Ishikawa (cell line): ENCODE data around the gene ABTB2.

Experiments used
- CEBPB ChIP-seq: IDR thresholded peaks from 2 replicates; pipeline ENCODE4 v1.6.1; 2012
- CREB1 ChIP-seq: IDR thresholded peaks from 2 replicates; pipeline ENCODE4 v1.6.1; 2012; ENCODE audit warnings: low read depth
- EGR1 ChIP-seq: IDR thresholded peaks from 2 replicates; pipeline ENCODE4 v1.6.1; 2012
- EP300 ChIP-seq: IDR thresholded peaks from 2 replicates; pipeline ENCODE4 v1.6.1; 2012; ENCODE audit warnings: borderline replicate concordance
- FOXM1 ChIP-seq: IDR thresholded peaks from 2 replicates; pipeline ENCODE4 v1.6.1; 2012; ENCODE audit warnings: low read depth, borderline replicate concordance
- NFIC ChIP-seq: IDR thresholded peaks from 2 replicates; pipeline ENCODE4 v1.6.1; 2012
- RAD21 ChIP-seq: IDR thresholded peaks from 2 replicates; pipeline ENCODE4 v1.6.1; 2012; ENCODE audit warnings: low read depth
- TAF1 ChIP-seq: IDR thresholded peaks from 2 replicates; pipeline ENCODE4 v1.6.1; 2012; ENCODE audit warnings: low read depth, mild to moderate bottlenecking
- TCF12 ChIP-seq: IDR thresholded peaks from 2 replicates; pipeline ENCODE4 v1.6.1; 2012; ENCODE audit warnings: low read depth
- TEAD4 ChIP-seq: IDR thresholded peaks from 2 replicates; pipeline ENCODE4 v1.6.1; 2012
- YY1 ChIP-seq: IDR thresholded peaks from 2 replicates; pipeline ENCODE4 v1.6.1; 2012; ENCODE audit warnings: low read depth
- ZBTB7A ChIP-seq: IDR thresholded peaks from 2 replicates; pipeline ENCODE4 v1.6.1; 2012; ENCODE audit warnings: low read depth
- TF ChIP-seq, protein P1 (sequence below): IDR thresholded peaks from 2 replicates; pipeline ENCODE4 v1.6.1; 2012; ENCODE audit warnings: low read depth, mild to moderate bottlenecking
- TF ChIP-seq, protein P2 (sequence below): IDR thresholded peaks from 2 replicates; pipeline ENCODE4 v1.6.1; 2012
- TF ChIP-seq, protein P3 (sequence below): IDR thresholded peaks from 2 replicates; pipeline ENCODE4 v1.6.1; 2012

The ABTB2 gene

DNA sequence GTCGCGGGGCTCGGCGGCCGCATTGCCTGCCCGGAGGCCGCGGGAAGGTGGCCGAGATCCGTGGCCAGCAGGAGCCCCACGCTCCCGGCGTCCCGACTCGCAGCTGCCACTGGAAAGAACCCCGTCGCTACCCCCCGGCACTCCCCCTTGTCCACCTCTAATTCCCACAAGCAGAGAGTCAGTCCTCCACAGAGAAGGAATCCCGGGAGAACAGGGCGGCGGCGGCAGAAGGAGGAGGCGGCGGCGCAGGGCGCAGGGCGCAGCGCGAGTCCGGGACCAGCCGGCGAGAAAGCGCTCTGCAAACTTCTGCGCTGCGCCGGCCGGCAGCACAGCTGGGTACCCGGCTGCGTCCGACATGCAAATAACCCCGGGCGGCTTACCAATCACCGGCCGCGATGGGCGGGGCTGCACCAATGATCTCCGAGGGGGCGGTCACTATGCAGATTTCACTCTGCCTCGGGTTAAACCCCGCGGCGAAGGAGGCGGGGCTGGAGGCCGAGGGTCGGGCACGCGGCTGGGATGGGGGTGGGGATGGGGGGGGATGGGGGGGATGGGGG lies at the start of gene ABTB2:
Gene ABTB2, minus strand, starts transcription at position 310 of the 557 bp plus-strand sequence.
- TF ChIP-seq NFIC (no peak), CREB1 (no peak), TAF1 (peak; percentile 84; the same call in 1 of the 2 replicates), FOXM1 (no peak), EP300 (no peak), RAD21 (no peak), ZBTB7A (peak; percentile 37; the same call in 1 of the 2 replicates)
- TF ChIP-seq, protein P1, sequence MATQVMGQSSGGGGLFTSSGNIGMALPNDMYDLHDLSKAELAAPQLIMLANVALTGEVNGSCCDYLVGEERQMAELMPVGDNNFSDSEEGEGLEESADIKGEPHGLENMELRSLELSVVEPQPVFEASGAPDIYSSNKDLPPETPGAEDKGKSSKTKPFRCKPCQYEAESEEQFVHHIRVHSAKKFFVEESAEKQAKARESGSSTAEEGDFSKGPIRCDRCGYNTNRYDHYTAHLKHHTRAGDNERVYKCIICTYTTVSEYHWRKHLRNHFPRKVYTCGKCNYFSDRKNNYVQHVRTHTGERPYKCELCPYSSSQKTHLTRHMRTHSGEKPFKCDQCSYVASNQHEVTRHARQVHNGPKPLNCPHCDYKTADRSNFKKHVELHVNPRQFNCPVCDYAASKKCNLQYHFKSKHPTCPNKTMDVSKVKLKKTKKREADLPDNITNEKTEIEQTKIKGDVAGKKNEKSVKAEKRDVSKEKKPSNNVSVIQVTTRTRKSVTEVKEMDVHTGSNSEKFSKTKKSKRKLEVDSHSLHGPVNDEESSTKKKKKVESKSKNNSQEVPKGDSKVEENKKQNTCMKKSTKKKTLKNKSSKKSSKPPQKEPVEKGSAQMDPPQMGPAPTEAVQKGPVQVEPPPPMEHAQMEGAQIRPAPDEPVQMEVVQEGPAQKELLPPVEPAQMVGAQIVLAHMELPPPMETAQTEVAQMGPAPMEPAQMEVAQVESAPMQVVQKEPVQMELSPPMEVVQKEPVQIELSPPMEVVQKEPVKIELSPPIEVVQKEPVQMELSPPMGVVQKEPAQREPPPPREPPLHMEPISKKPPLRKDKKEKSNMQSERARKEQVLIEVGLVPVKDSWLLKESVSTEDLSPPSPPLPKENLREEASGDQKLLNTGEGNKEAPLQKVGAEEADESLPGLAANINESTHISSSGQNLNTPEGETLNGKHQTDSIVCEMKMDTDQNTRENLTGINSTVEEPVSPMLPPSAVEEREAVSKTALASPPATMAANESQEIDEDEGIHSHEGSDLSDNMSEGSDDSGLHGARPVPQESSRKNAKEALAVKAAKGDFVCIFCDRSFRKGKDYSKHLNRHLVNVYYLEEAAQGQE, result 0 out of 2 replicates have a peak, but pooled peaks have one; percentile 7

DNA sequence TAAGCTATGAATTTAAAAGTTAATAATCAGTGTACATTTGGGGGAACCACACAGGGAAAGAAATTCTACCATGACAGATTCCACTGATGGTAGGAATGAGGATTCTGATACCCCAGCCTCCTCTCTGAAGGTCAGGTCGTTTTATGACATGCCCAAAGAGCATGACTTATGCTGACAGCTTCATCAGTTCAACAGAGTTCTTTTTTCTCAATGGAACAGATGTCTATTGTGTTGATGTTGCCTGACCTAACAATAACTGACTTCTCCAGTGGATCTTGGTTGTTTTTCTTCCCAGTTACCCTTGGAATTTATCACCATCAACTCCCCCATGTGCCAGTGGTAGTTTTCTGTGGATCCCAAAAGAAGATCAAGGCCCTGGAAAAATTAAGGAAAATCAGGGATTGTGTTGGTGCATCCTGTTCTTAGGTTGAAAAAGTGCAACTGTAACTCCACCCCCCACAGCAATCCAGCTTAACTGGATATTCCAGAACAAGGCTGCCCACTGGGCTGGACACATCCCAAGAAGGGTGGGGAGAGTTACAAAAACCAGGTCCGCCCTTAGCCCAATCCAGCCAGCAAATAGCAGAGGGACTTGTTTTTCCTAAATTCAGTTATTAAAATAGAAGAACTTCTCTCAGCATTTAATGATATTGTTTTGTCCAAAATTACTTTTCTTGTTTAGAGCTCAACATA lies 49.5 kb upstream of the ABTB2 start:
- TF ChIP-seq TEAD4 (peak; percentile 63), ZBTB7A (no peak), CEBPB (no peak), FOXM1 (0 out of 2 replicates have a peak, but pooled peaks have one; percentile 44), EP300 (peak; percentile 73; the same call in 1 of the 2 replicates), EGR1 (no peak), RAD21 (no peak), YY1 (0 out of 2 replicates have a peak, but pooled peaks have one; percentile 33), TCF12 (peak; percentile 79; the same call in 1 of the 2 replicates), TAF1 (0 out of 2 replicates have a peak, but pooled peaks have one; percentile 27), NFIC (peak; percentile 90)
- TF ChIP-seq, protein P1, result no peak

DNA sequence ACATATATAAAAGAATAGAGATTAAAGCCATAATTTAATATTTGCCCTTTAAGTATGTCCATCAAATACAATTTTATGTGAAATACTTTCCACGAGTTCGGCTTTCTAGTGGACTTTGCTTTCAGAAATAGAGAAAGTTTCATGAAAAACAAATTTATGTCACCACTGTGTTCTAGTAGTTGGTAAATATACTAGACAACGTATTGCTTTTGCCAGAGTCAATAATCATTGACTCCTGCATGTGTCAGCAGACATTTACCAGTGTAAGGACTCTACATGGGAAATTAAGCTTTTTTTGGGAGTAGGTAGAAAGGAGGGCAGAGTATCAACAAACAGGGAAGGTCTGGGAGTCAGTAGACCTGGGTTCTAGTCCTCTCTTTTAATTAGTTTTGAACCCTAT lies 48.6 kb upstream of the ABTB2 start:
- TF ChIP-seq TEAD4 (no peak), CREB1 (no peak), EGR1 (no peak), ZBTB7A (no peak), NFIC (no peak), EP300 (no peak), FOXM1 (no peak), TCF12 (no peak), CEBPB (no peak), RAD21 (no peak), TAF1 (no peak), YY1 (no peak)
- TF ChIP-seq, protein P2, sequence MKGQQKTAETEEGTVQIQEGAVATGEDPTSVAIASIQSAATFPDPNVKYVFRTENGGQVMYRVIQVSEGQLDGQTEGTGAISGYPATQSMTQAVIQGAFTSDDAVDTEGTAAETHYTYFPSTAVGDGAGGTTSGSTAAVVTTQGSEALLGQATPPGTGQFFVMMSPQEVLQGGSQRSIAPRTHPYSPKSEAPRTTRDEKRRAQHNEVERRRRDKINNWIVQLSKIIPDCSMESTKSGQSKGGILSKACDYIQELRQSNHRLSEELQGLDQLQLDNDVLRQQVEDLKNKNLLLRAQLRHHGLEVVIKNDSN, result no peak
- TF ChIP-seq, protein P1, result no peak
- TF ChIP-seq, protein P3, sequence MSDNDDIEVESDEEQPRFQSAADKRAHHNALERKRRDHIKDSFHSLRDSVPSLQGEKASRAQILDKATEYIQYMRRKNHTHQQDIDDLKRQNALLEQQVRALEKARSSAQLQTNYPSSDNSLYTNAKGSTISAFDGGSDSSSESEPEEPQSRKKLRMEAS, result no peak

DNA sequence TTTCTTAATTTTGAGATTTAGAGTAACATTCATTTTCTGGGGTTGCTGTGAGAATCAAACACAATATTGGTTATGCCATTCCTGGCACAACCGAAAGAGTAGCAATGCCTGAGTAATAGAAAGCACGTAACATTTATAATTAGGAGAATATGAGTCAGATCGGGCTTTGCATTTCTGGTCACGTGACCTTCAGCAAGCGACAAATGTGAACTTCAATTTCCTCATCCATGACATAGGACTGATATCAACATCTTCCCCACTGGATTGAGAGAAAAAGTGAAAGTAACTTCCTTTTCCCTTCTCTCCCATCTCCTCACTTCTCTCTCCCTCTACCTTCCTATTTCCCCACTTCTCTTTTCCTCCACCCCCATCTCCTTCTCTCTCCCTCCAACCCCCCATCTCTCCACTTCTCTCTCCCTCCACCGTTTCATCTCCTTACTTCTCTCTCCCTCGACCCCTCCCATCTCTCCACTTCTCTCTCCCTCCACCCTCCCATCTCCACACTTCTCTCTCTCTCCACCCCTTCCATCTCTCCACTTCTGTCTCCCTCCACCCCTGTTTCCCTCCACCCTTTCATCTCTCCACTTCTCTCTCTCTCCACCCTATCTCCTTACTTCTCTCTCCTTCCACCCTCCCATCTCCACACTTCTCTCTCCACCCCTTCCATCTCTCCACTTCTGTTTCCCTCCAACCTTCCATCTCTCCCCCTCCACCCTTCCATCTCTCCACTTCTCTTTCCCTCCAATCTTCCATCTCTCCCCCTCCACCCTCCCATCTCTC lies 47.5 kb upstream of the ABTB2 start:
- TF ChIP-seq, protein P2, result peak; percentile 49
- TF ChIP-seq FOXM1, result no peak
